Right ventricle myocardium superior (tissue), 1 donor: ENCODE data around the gene SELENOT. TPM values are rescaled to one million over a fixed set of nuclear protein-coding genes. Genes with fewer than 3 reads are reported as not detected.
A peak's percentile ranks its signal among the peaks of the same experiment; 100 is the strongest.
"Not testable (repeated sequence)": the region's sequence is repeated elsewhere in the genome, so short reads cannot be mapped to it uniquely, and the experiment has no call there.

Experiments used
- ATAC-seq: fragments of 200-7000 bp; cut with Tn5 transposase; one replicate; pipeline ENCODE4 v1.9.1; 2020; ENCODE audit warnings: mild to moderate bottlenecking; ENCODE audit not compliant: poor library complexity
- DNase-seq: peaks from one replicate; pipeline ENCODE4 v3.0.0-alpha.2; 2020
- intact Hi-C: fragments of 100-400 bp; cut with DNase I; formaldehyde crosslinking; loops from one replicate; pipeline ENCODE4 v1.11.2; 2022
- long read RNA-seq: library from polyadenylated mRNA; unstranded; transcript quantifications from one replicate; pipeline ENCODE4 v2.0.0, GENCODE V29; 2021
- total RNA-seq: library from RNA; stranded (reverse); fragmentation: NEBNext Ultra II Directional; extraction: Animal tissue kit (Norgen Biotek cat#: 25700); gene quantifications from one replicate; pipeline ENCODE4 v1.2.1, GENCODE V29; 2021
- donor health status: DM: no; HTN: yes; CAD: no; lungs with severe emphysema.

SELENOT gene, protein sequence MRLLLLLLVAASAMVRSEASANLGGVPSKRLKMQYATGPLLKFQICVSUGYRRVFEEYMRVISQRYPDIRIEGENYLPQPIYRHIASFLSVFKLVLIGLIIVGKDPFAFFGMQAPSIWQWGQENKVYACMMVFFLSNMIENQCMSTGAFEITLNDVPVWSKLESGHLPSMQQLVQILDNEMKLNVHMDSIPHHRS
- 59.8 TPM for total RNA-seq
- long read RNA-seq, transcript SELENOT-202 (6 exons, 3,469 nt) = major isoform, 125 of 129 reads
- long read RNA-seq, partial matches to known transcripts = 0 of 129 reads
- long read RNA-seq, other reads (novel, unspliced or antisense) = 1 of 129 reads

DNA sequence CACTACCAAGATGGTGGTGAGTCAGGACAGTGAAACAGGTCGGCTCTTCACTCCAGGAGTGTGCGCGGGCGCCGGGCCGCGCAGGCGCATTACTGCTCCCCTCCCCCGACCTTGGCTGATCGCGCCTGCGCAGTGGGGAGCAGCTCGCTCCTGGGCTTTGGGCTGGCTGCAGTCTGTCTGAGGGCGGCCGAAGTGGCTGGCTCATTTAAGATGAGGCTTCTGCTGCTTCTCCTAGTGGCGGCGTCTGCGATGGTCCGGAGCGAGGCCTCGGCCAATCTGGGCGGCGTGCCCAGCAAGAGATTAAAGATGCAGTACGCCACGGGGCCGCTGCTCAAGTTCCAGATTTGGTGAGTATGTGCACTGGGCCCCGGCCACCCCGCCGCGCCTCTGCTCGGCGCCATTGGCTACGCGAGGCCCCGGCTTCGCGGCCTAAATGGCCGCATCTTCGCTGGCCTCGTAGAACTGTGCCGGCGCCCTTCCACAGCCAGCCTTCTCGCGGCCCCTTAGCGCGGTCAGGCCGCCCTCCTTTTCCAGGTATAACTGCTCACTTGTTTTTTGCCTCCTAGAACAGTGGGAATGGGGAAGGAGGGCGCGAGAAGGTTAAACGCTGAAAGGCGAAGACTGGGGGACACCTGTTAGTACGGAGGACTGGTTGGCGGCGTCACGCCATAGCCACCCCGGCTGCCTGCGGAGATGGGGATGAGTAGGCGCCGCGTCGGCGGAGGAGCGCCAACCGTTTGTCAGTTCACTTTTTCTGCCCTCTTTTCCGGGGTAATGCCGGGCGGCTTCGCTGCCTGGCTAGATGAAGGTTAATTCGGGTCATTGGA lies at the start of gene SELENOT:
TSS of gene SELENOT (plus strand) at position 169 of the 827 bp plus-strand sequence. CDS start at position 211, 42 bp downstream.
- intact Hi-C loops = no loop called here
- ATAC-seq = peak; percentile 97

DNA sequence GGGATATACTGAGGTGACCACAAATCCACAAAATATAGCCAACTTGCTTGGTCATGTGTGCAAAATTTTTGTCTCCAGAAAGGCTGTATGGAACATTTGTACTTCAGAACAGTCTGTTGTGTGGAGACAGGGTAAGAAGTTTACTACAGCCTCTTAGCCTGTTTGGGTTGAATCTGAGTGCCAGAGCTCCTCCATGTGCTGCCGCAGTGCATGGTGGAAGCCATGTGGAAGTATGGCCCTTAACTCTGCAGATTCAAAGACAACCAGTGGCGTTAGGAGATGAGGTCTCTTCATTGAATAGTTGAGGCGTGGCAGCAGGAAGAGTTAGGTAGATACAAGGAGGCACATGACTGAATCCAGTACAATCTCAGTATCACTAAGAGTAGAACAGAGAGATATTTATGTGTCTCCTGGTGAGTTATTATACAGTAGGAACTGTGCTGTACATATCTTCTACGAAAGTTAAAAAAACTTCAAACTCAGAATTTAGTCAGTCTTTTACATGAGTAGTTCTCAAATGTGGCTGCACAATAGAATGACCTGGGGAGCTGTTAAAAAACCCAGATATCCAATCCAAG lies 47.2 kb upstream of the SELENOT start:
- intact Hi-C loops = no loop called here
- no peak for DNase-seq
- no peak for ATAC-seq

More for the DNA sequence above, at the start of gene SELENOT:
- peak; percentile 97 for DNase-seq

DNA sequence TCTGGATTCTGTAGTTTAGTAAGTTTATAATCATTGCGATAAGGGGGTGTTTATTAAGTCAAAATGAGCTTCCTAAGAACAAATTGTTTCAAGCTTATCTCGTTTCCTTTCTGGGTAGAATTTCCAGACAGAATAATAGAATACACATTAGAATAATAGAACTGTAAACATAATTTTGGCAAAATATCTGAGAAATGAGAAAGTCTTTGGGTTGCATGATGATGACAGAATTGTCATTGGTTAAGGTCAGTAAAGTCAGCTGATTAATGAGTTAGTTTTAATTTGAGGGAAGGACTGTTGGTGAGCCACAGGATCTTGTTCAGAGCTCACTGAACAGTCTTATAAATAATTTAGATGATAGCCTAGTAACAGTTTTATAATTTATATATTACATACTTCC lies 46.3 kb upstream of the SELENOT start:
- intact Hi-C loops = no loop called here
- DNase-seq = no peak
- ATAC-seq = no peak

DNA sequence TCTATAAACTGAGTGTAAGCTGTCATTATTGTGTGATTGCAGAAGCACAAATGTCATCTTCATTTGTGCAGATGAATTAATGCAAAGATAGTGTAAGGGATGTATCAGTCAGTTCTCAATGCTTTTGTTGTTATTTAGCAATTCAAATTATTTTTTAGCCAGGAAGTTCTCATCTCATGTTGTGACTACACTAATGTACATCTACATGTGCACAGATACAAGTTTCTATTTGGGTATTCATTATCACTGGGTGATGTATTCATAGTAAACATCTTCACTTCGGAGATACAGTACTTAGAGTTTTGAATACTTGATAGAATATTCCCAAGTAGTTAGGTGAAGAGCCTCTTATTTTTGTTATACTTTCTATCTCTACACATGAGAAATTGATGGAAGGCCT lies 45.4 kb upstream of the SELENOT start:
- no peak for ATAC-seq
- no peak for DNase-seq
- intact Hi-C loops = no loop called here

DNA sequence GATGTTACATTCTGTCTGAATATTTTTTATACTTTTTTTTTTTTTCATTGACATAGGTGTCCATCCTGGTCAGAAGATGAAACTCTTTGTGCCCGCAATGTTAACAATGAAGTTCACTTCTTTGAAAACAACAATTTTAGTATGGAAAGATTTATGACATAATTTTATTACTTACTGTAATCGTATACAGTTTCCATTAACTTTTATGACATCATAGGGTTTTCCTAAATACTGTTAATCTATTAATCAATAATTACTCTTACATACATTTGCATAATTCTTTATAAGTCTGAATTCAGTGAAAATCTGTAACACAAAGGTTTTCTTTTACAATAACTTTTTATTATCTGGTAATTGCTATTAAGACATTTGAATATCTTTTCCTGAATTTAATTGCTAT lies 38.9 kb upstream of the SELENOT start:
- ATAC-seq = no peak
- no peak for DNase-seq
- intact Hi-C loops = no loop called here

DNA sequence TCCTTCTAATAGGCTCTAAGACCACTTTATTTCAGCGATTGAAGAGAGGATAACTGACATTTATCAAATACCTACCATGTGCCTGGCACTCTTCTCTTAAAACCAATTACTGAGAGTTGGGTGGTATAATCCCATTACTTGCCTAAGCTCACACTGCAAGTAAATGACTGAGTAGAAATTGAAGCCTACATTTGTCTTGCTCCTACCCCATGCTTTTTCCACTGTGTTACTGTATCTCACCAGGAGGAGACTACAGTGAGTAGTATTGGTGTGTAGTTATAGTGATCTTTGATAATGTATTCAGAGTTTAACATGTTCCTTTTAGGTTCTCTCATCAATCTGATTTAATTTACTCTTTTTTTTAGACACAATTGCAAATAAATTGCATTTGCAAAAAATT lies 35.8 kb upstream of the SELENOT start:
- intact Hi-C loops = no loop called here
- ATAC-seq (no peak), DNase-seq (no peak)

DNA sequence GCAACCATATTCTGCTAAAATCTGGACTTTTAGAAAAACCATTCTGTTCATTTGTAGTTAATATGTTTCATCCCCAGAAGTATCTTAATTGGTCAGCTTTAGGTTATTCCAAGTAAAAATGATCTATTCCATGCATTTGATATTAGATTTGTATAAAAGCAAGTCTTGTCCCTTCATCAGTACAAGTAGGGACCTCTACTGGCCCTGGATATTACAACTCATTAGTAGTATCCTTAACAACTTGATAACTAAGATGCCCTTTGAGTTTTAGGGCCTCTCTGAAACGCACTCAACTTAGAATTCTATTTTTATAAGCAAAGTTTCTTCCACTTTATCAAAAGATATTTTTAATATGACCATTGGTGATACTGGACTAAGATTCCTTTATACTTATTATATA lies 25.3 kb upstream of the SELENOT start:
- intact Hi-C loops = no loop called here
- DNase-seq (no peak), ATAC-seq (no peak)

DNA sequence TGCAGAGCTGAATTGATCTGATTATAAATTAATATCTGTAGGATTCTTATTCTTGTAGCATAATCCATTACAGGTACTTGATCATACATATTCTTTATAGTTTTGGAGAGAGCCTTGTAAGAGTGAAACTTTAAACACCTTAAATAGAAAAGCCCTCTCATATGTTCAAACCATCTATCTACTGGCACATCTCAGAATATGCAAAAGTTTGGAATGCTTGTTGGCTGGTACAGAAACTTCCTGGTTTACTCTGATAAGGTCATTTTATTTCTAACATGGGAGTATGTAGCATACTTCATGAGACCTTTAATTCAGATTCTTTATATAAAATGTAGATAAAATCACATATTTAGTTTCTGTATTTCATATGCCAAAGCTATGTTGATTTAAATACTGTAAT lies 21.9 kb upstream of the SELENOT start:
- no peak for ATAC-seq
- intact Hi-C loops = no loop called here
- no peak for DNase-seq

DNA sequence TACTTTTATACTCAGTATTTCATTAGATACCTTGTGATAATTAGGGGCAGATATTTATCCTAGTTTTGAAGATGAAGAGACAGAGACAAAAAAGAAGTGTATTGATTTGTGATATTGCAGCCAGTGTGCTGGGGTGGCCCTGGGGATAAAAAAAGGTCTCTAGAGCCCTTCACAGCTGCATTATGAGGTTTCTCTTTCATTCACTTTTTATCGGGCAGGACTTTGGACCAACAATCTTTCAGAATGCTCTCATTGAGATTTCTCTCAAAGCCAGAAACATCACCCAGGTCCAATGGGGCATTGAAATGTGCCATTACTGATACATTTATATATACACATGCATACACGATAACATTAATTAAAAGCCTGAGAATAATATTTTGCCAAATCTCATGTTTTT lies 20.5 kb upstream of the SELENOT start:
- DNase-seq = no peak
- intact Hi-C loops = no loop called here
- no peak for ATAC-seq

DNA sequence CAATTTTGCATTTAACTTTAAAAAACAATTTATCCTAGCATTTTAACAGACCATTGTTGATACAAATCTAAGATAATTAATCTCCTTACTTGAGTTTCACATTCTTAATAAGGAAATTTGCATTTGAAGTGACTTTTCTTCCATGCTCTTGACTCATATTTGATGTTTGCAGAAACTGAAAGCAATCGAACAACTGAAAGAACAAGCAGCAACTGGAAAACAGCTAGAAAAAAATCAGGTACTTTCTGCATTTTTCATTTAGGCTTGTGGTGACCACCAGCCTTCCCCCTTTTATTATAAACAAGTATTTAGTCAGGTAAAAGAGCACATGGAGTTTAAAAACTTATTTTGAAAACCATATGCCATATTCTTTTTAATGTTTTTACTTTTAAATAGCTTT lies 20.1 kb upstream of the SELENOT start:
- DNase-seq (no peak), ATAC-seq (no peak)
- intact Hi-C loops = no loop called here

DNA sequence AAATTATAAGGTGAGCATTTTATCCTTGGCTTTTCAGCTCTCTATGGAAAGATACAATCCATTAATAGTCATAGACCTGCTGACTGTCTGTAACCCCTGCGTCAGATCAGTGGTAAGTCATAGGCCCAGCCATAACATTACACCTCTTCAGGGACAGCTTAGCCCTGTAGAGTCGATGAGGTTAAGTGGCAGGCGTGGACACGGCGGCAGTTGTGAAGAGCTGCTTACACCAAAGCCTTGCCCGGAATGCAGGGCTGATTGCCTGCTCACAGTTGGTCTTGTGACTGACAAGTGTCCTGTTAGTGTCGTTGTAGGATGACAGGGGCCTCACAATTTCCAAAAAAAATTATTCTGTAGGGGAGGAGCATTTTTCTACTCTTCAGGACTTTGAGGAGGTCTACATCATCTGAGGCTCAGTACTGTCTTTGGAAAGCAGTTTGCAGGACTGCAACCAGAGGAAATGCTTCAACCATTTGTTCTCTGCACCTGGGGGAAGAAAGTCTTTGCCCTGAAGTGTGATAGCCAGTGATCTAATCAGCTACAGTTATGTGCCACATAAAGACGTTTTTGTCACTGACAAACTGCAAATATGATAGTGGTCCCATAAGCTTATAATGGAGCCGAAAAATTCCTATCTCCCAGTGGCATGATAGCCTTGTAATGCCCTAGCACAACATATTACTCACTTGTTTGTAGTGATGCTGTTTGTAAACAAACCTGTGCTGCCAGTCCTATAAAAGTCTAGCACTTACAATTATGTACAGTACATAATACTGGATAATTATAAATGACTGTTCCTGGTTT lies 14.9 kb upstream of the SELENOT start:
- intact Hi-C loops = no loop called here
- ATAC-seq = peak; percentile 95

DNA sequence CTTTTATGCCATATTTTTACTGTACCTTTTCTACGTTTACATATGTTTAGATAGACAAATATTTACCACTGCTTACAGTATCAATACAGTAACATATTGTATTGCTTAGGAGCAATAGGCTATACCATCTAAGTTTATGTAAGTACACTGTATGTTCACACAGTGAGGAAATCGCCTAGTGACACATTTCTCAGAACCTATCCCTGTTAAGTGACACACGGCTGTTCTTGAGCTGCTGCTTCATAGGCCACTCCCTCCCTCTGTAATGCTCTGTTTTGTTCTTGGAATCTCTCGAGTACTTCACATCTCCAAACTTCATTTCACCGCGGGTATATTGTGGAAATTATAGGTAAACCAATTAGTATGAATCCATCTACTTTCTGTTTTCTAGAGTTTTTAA lies 13.4 kb upstream of the SELENOT start:
- intact Hi-C loops = no loop called here
- DNase-seq (no peak), ATAC-seq (no peak)

More for the DNA sequence above, 14.9 kb upstream of the SELENOT start:
- peak; percentile 68 for DNase-seq

DNA sequence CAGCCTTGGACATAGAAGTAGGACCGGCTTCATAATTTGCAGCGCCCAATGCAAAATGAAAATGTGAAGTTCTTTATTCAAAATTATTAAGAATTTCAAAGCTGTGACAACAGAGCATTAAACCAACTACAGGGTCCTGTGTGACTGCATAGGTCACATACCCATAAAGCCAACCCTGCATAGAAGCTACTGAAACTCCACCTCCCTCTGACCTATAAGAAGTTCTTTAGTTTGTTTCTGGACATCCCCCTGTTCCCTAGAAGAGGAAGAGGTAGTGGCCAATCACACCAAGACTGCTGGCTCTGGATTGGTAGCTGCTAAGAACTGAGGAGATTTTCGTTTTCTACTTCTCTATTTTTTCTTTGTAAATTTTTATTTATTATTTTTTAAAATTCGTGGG lies 9.0 kb upstream of the SELENOT start:
- DNase-seq (no peak), ATAC-seq (no peak)
- intact Hi-C loops = no loop called here

DNA sequence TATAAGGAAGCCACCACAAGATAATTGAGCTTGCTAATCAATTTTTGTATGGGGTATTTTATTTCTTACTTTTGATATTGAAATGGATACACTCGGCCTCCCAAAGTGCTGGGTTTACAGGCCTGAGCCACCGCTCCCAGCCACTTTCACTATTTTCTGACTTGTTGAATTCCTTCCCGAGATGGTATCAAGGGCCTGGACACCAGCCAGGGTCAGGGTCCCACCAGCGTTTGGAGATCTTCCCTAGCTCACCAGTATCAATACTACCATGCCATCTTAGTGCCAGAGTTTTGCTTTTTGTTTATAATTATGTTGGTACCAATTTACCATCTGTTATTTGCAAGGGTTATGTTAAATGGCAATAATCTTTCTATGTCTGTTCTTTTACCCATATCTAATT lies 5.5 kb upstream of the SELENOT start:
- intact Hi-C loops = no loop called here
- DNase-seq (no peak), ATAC-seq (no peak)

DNA sequence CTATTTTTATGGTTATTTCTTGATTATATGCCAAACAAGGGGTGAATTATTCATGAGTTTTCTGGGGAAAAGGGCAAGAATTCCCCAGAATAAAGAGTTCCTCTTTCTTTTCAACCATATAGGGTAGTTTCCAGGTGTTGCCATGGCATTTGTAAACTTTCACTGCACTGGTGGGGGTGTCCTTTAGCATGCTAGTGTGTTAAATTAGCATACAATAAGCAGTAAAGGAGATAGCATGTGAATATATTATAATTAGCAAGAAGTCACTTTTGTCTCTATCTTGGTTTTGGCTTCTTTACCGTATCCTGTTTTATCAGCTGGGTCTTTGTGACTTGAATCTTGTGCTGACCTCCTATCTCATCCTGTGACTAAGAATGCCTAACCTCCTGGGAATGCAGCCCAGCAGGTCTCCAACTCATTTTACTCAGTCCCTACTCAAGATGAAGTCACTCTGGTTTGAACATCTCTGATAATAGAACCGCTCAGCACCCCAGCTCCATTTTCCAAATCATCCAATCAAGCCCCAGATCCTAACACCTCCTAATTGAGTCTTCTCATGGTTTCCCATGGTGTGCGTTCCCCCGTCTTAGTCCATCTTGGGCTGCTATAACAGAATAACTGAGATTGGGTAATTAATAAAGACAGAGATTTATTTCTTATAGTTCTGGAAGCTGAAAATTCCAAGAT lies 3.4 kb upstream of the SELENOT start:
- ATAC-seq (no peak), DNase-seq (no peak)
- intact Hi-C loops = no loop called here

DNA sequence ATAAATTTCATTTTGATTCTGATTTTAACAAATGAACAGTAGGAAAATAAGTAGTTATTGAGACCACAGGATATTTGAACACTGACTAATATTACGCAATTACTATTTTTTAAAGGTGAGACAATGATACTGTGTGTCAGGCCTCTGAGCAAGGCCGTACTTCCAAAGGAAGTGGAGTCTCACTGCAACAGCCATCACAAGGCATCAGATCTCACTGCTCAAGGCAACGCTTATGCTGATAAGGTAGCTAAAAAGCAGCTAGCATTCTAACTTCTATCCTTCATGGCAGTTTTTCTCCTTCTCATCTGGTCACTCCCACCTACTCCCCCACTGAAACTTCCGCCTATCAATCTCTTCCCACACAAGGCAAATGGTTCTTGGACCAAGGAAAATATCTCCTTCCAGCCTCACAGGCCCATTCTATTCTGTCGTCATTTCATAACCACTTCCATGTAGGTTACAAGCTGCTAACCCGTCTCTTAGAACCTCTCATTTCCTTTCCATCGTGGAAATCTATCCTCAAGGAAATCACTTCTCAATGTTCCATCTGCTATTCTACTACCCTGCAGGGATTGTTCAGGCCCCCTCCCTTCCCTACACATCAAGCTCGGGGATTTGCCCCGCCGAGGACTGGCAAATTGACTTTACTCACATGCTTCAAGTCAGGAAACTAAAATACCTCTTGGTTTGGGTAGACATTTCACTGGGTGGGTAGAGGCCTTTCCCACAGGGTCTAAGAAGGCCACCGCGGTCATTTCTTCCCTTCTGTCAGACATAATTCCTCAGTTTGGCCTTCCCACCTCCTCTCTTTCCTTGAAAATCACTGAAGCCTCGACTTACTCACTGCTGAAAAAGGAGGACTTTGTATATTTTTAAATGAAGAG lies 2.2 kb upstream of the SELENOT start:
- ATAC-seq, intact Hi-C loops, DNase-seq: not testable (repeated sequence)

DNA sequence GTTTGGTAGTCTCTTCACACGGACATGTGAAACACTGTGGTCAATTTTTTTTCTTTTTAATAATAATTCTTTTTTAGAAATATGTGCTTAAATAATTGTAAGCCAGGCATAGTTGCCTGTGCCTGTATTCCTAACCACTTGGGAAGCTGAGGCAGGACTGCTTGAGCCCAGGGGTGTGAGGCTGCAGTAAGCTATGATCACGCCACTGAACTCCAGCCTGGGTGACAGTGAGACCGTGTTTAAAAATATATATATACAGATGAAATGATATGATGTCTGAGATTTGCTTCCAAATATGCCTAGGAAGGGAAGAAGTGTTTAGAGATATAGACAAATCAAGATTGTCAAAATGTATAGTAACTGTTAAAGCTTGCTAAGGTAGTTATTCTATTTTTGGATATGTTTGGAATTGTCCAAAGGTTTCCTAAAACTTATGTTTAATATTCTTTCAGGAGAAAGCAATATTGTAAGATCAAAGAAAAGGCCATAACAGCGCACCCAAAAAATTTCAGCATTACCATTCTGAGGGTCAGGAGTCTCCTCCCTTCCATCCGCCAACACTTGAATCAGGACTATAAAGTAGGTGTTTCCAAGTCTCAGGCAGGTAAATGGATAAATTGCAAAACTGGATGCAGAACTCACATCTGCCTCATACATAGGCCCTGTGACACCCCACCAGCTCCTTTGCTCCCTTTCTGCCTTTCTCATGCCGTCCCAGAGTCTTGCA lies 532 bp upstream of the SELENOT start:
- intact Hi-C loops = no loop called here
- DNase-seq (no peak), ATAC-seq (peak; percentile 23)
